ENCODE results near the gene ATP6V1G2. TPM values are rescaled to one million over a fixed set of nuclear protein-coding genes. Genes with fewer than 3 reads are reported as not detected.

The ATP6V1G2 gene
- total RNA-seq, 4 donors from 2014 or later: 2.0 to 5.0 (median 2.2) TPM

DNA sequence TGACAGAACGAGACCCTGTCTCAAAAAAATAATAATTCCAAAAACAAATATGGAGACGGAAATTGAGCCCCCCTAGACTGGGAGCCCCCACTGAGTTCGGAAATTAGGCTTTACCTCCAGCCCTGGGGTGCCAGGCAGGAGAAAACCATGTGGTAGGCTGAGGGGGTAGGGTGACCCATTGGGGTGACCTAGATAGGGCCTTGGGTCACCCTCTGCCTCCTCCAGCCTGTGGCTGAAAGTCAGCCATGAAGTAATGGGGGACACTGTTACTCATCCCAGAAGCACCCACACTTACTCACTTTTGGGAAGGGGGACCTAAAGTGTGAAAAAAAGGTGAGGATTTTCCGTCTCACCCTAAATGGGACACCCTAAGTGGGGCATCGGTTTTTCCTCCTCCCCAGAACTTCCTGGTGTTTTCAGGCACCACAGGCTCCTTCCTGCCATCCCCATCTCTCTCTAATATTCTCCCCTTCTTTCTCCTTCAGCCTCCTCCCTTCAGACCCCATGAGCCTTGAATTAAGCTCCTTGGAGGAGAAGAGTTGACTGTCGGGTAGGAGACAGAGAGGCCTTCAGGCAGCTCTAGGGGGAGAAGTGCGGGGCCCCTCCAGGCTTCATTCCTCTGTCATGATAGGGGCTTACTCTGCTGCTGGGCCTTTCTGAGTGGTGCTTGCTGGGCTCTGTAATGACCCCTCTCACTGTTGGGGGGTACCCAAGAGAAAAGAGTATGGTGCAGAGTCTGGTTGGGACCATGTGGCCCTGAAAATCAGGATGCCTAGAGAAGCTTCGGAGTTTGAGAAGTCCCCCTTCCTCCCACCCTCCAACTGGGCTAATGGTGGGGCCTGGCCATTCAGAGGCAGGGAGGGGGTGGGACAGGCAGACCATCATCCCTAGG lies 33.4 kb upstream of the ATP6V1G2 start:
- Histone ChIP-seq H3K27ac (replicated peaks in 1 of 4) (peak overlapping the region in 1 of 4 donors; percentile 77), H3K4me3 (no peak overlapping the region), H3K36me3 (no peaks in the 10 kb centered on the region), H3K9me3 (no peaks in the 10 kb centered on the region), H3K27me3 (no peaks in the 10 kb centered on the region), H3K4me1 (peaks cover 17 to 25% (median 22%) of the 10 kb centered on the region in 4 donors)
- 95% methylated on average over 8 of the region's 8 CpGs for WGBS
- intact Hi-C loops (cut with DNase I): loop anchor here (5.0 kb wide), 1 partner anchor 32 kb away; the partner anchor contains the start of genes ATP6V1G2 and NFKBIL1
- no peak for TF ChIP-seq EP300 (IDR thresholded peaks at IDR 0.05)
- TF ChIP-seq, protein P1, sequence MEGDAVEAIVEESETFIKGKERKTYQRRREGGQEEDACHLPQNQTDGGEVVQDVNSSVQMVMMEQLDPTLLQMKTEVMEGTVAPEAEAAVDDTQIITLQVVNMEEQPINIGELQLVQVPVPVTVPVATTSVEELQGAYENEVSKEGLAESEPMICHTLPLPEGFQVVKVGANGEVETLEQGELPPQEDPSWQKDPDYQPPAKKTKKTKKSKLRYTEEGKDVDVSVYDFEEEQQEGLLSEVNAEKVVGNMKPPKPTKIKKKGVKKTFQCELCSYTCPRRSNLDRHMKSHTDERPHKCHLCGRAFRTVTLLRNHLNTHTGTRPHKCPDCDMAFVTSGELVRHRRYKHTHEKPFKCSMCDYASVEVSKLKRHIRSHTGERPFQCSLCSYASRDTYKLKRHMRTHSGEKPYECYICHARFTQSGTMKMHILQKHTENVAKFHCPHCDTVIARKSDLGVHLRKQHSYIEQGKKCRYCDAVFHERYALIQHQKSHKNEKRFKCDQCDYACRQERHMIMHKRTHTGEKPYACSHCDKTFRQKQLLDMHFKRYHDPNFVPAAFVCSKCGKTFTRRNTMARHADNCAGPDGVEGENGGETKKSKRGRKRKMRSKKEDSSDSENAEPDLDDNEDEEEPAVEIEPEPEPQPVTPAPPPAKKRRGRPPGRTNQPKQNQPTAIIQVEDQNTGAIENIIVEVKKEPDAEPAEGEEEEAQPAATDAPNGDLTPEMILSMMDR (IDR thresholded peaks at IDR 0.05): no peak
- DNase-seq (ENCODE audit: extremely low spot score): no peak

DNA sequence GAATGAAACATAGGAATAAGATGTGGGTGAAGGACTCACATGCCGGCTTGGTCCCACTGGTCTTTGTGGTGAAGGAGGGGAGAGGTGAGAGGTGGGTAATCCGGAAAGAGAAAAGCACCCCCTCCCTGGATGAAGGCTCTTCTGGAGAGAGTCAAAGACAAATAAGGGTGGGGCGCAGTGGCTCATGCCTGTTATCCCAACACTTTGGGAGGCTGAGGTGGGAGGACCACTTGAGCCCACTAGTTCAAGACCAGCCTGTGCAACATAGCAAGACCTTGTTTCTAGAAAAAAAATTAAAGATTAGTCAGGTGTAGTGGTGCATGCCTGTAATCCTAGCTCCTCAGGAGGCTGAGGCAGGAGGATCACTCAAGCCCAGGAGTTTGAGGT lies 32.7 kb upstream of the ATP6V1G2 start:
- 88% methylated on average over 3 of the region's 3 CpGs for WGBS
- H3K36me3 ChIP-seq: no peaks in the 10 kb centered on the region
- intact Hi-C loops (cut with DNase I): no loop called here
- no peak overlapping the region for H3K4me3 ChIP-seq
- H3K9me3 ChIP-seq: no peaks in the 10 kb centered on the region
- no peak overlapping the region for H3K27ac ChIP-seq (replicated peaks in 1 of 4)
- no peak for DNase-seq (ENCODE audit: extremely low spot score)
- no peaks in the 10 kb centered on the region for H3K27me3 ChIP-seq
- TF ChIP-seq, protein P1 (IDR thresholded peaks at IDR 0.05): no peak
- TF ChIP-seq EP300 (IDR thresholded peaks at IDR 0.05): no peak
- no peak for TF ChIP-seq POLR2A (IDR thresholded peaks at IDR 0.05; ENCODE audit: low read depth)
- no peak for TF ChIP-seq POLR2AphosphoS5 (IDR thresholded peaks at IDR 0.05)
- peaks cover 17 to 25% (median 22%) of the 10 kb centered on the region in 4 donors for H3K4me1 ChIP-seq

DNA sequence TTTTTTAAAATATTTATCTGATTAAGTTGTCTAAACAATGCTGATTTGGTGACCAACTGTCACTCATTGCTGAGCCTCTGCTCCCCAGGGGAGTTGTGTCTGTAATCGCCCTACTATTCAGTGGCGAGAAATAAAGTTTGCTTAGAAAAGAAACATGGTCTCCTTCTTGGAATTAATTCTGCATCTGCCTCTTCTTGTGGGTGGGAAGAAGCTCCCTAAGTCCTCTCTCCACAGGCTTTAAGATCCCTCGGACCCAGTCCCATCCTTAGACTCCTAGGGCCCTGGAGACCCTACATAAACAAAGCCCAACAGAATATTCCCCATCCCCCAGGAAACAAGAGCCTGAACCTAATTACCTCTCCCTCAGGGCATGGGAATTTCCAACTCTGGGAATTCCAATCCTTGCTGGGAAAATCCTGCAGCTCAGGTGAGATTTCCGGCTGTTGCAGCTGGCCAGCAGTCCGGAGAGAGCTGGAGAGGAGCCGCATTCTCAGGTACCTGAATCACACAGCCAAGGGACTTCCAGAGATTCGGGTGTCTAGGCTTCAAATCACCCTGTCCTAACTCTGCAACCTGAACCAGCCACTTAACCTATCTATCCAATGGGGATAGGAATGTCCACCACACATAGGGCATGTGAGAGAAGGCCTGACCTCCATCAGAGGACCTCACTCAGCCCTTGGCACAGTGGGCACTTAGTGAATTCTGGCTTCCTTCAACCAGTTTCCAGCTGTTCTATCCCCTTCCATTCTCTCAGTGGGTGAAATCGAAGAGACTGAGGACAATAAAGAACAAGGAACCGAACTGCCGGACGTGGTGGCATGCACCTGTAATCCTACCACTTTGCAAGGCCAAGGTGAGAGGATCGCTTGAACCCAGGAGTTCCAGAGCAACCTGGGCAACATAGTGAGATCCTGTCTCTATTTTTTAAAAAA lies 32.0 kb upstream of the ATP6V1G2 start:
- H3K4me3 ChIP-seq: no peak overlapping the region
- TF ChIP-seq POLR2AphosphoS5 (IDR thresholded peaks at IDR 0.05): no peak
- no peak for TF ChIP-seq POLR2A (IDR thresholded peaks at IDR 0.05; ENCODE audit: low read depth)
- TF ChIP-seq, protein P1 (IDR thresholded peaks at IDR 0.05): no peak
- TF ChIP-seq EP300 (IDR thresholded peaks at IDR 0.05): no peak
- H3K36me3 ChIP-seq: no peaks in the 10 kb centered on the region
- H3K27ac ChIP-seq (replicated peaks in 1 of 4): no peak overlapping the region
- H3K9me3 ChIP-seq: no peaks in the 10 kb centered on the region
- no peak for DNase-seq (ENCODE audit: extremely low spot score)
- intact Hi-C loops (cut with DNase I): no loop called here
- no peaks in the 10 kb centered on the region for H3K27me3 ChIP-seq
- WGBS: 80% methylated on average over 11 of the region's 12 CpGs
- peaks cover 17 to 25% (median 22%) of the 10 kb centered on the region in 4 donors for H3K4me1 ChIP-seq

DNA sequence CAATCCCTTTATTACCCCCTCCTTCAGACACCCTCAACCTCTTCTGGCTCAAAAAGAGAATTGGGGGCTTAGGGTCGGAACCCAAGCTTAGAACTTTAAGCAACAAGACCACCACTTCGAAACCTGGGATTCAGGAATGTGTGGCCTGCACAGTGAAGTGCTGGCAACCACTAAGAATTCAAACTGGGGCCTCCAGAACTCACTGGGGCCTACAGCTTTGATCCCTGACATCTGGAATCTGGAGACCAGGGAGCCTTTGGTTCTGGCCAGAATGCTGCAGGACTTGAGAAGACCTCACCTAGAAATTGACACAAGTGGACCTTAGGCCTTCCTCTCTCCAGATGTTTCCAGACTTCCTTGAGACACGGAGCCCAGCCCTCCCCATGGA lies 31.2 kb upstream of the ATP6V1G2 start:
- no peak for DNase-seq (ENCODE audit: extremely low spot score)
- Histone ChIP-seq H3K4me1 (peaks cover 17 to 24% (median 20%) of the 10 kb centered on the region in 4 donors), H3K27ac (replicated peaks in 1 of 4) (no peak overlapping the region), H3K9me3 (no peaks in the 10 kb centered on the region), H3K4me3 (no peak overlapping the region), H3K36me3 (no peaks in the 10 kb centered on the region), H3K27me3 (peaks cover 0 to 7% (median 0%) of the 10 kb centered on the region in 4 donors)
- intact Hi-C loops (cut with DNase I): no loop called here
- no peak for TF ChIP-seq EP300 (IDR thresholded peaks at IDR 0.05)
- TF ChIP-seq POLR2AphosphoS5 (IDR thresholded peaks at IDR 0.05): no peak
- TF ChIP-seq, protein P1 (IDR thresholded peaks at IDR 0.05): no peak
- TF ChIP-seq POLR2A (IDR thresholded peaks at IDR 0.05; ENCODE audit: low read depth): no peak
- WGBS: 92% methylated on average over 3 of the region's 3 CpGs

All from esophagus muscularis mucosa (tissue), 4 donors.